Right lobe of liver (tissue), 6 donors: ENCODE measurements around the gene ZNF593OS. TPM values are rescaled to one million over a fixed set of nuclear protein-coding genes. Genes with fewer than 3 reads are reported as not detected.

Experiments
- ATAC-seq, 4 donors: fragments of 200-7000 bp; cut with Tn5 transposase; one replicate each; pipeline ENCODE4 v1.9.1; 2020; ENCODE audit warnings: mild to moderate bottlenecking in 4 of 4, moderate library complexity in 4 of 4
- DNase-seq, 3 donors: peaks; one replicate each; pipeline ENCODE4 v3.0.0-alpha.2; 2020
- H3K27ac ChIP-seq, 3 donors: fragments of 200-600 bp; one replicate each; pipeline ENCODE4 v1.8.0; 2022
- H3K27me3 ChIP-seq, 2 donors: fragments of 200-600 bp; one replicate each; pipeline ENCODE4 v1.8.0; 2022
- H3K36me3 ChIP-seq, 4 donors: fragments of 200-600 bp; sonication (generic) in 1 of 4; one replicate each; pipeline versions ENCODE4 v1.5.1 to v1.8.0; 2017 to 2022; ENCODE audit warnings: control low read depth in 1 of 4
- H3K4me1 ChIP-seq, 4 donors: fragments of 200-600 bp; sonication (generic) in 1 of 4; one replicate each; pipeline versions ENCODE4 v1.5.1 to v1.8.0; 2017 to 2022; ENCODE audit warnings: control low read depth in 1 of 4
- H3K4me3 ChIP-seq, 3 donors: fragments of 200-600 bp; one replicate each; pipeline ENCODE4 v1.8.0; 2022
- H3K9me3 ChIP-seq, 4 donors: fragments of 200-600 bp; sonication (generic) in 1 of 4; one replicate each; pipeline versions ENCODE4 v1.5.1 to v1.8.0; 2017 to 2022; ENCODE audit warnings: control low read depth in 1 of 4
- CTCF ChIP-seq, 4 donors: fragments of 200-600 bp in 3 of 4; fragments of 450-650 bp in 1 of 4; IDR thresholded peaks; one replicate each; pipeline versions ENCODE4 v1.5.1 to v1.8.0; 2016 to 2022; ENCODE audit warnings: antibody characterized with exemption in 4 of 4, mild to moderate bottlenecking in 2 of 4
- POLR2A ChIP-seq: fragments of 450-650 bp; IDR thresholded peaks from one replicate; pipeline ENCODE4 v1.6.1; 2017; ENCODE audit warnings: antibody characterized with exemption, mild to moderate bottlenecking
- WGBS: methylation state at CpG from one replicate; pipeline ENCODE4 v1.1.6; 2018; ENCODE audit warnings: low coverage, low lambda C conversion rate; ENCODE audit not compliant: insufficient coverage; ENCODE audit errors: missing lambda C conversion rate; 5-methylcytosine and 5-hydroxymethylcytosine counted together
- intact Hi-C, 2 donors: fragments of 100-400 bp; cut with DNase I; formaldehyde crosslinking; loops; one replicate each; pipeline versions ENCODE4 v1.11.2 to v1.14.1; 2022
- total RNA-seq, 6 experiments: library from RNA; depleted of rRNA in 2 of 6; stranded (reverse); fragments of >200 nt in 2 of 6; fragmentation: NEBNext Ultra II Directional in 3 of 6; extraction: Animal tissue kit (Norgen Biotek cat#: 25700) in 3 of 6; gene quantifications; one replicate each; pipeline versions ENCODE4 v1.1.0 to v1.2.4, GENCODE V29; 2016 to 2023
- donor health status: DM: no; HTN: yes; CAD: no.
- donor health status: DM: no; HTN: no; CAD: no.
- donor health status: DM: no; HTN: no; CAD: no.
- donor health status: DM: no; HTN: yes; CAD: no.
- donor health status: DM: no; HTN: yes; CAD: no.

ZNF593OS gene
- total RNA-seq, 6 experiments from 2014 or later, result not detected

DNA sequence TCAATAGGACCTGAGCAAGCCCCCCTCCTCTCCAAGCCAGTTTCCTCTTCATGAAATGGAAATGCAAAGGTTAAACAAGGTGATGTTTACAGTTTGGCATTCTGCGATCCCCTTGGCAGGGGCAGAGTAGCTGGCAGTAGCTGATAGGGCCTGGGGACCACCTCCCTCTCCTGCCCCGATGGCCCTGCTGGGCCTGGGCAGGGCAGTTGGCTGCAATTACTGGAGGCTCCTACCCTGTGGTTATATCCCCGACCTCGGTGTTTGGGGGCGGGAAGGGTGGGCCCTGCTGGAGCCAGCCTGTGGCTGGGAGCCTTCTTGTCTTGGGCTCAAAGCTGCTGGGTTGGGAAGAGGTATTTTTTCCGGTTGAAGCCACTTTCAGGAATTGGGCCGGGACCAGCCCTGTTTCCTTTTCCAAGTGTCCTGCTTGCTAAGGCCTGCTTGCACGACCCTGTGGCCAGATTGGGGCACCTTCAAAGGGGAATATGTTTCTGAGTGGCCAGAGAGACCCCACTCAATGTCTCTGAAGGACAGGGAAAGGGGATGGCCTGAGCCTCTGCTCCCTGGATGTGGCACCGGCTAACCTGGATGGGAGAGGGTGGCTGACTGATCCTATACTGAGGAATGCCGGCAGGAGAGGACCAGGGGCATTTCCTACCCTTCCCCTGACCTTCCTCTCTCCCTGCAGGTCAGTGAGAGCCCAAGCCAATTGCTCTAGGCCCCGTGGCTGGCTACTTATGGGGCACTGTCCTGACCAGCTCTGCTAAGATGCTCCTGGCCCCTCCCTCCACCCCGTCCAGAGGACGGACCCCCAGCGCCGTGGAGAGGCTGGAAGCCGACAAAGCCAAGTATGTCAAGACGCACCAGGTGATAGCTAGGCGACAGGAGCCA, 10.9 kb downstream of the ZNF593OS start:
- WGBS, result 54% methylated on average over 8 of the region's 18 CpGs
- Histone ChIP-seq H3K27ac (peak overlapping the region in 1 of 3 donors; percentile 13), H3K4me1 (peaks cover 0 to 11% (median 0%) of the 10 kb centered on the region in 4 donors), H3K27me3 (no peaks in the 10 kb centered on the region), H3K9me3 (no peaks in the 10 kb centered on the region), H3K36me3 (no peaks in the 10 kb centered on the region), H3K4me3 (peak overlapping the region; percentile 30 to 50 (median 35))
- peak in 1 of 3 donors; percentile 45 for DNase-seq
- TF ChIP-seq POLR2A, result no peak
- no peak for TF ChIP-seq CTCF (IDR thresholded peaks at IDR 0.05)
- ATAC-seq, result peak in 2 of 4 donors; percentile 3 to 4
- intact Hi-C loops, result no loop called here

- ATAC-seq, result no peak
- Histone ChIP-seq H3K4me1 (peaks cover 0 to 11% (median 0%) of the 10 kb centered on the region in 4 donors), H3K27ac (peak overlapping the region in 1 of 3 donors; percentile 33), H3K4me3 (peak overlapping the region in 1 of 3 donors; percentile 14), H3K36me3 (no peaks in the 10 kb centered on the region), H3K27me3 (no peaks in the 10 kb centered on the region), H3K9me3 (no peaks in the 10 kb centered on the region)
- intact Hi-C loops, result loop anchor here in 1 of 2 donors (10.0 kb wide), 1 partner anchor 125 kb away; no protein-coding TSS in a partner anchor
- 41% methylated on average over 4 of the region's 4 CpGs for WGBS
- no peak for TF ChIP-seq CTCF (IDR thresholded peaks at IDR 0.05)
- TF ChIP-seq POLR2A, result no peak
- peak in 1 of 3 donors; percentile 20 for DNase-seq
Measured at GRCh38 chr1:26159743-26160039, 11.9 kb downstream of the ZNF593OS start.

DNA sequence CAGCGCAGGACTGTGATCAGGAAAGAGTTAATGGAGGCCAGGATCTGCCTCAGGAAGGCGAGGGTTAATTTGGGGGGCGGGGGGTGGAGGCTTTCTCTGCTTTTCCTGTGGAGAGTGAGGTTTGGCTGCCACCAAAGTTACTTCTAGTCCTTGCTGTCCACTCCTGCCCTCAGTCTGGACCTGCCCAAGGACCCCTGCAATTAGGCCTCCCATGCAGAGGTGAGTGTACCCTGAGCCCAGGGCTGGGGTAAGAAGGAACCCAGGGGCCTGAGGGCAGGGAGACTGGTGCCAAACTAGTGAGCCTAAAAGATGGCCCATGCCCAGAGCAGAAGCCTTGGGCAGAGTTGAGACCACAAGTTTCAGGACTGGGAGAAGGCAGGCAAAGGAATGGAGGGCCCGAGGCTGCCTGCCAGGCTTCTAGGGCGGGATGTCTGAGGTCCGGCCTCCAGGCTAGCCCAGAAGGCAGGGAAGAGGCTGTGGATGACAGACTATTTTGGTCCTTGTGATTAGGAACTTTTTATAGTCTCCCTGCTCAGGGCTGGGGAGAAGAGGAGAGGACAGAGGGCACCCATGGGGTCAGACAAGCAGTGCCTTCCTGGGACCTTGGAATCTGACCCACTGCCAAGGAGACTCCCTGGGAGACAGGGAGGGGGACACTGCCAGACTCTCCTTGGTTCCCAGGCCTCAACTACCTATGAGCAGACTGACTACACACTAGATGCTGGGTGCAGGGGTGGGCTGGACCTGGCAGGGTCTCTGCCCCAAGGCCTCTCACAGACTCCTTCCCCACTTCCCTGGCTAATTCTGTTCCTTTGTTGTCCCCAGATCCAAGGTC, 12.5 kb downstream of the ZNF593OS start, which contains the start of gene FAM110D:
FAM110D (plus strand) TSS at position 172 of the 835 bp plus-strand sequence. CDS start 2,213 bp downstream, outside the sequence.
- Histone ChIP-seq H3K9me3 (no peaks in the 10 kb centered on the region), H3K27me3 (no peaks in the 10 kb centered on the region), H3K4me3 (peak within 1 kb of the TSS; percentile 1 to 14 (median 7)), H3K27ac (peak within 1 kb of the TSS in 1 of 3 donors; percentile 33), H3K4me1 (peaks cover 0 to 9% (median 0%) of the 10 kb centered on the region in 4 donors), H3K36me3 (no peaks in the 10 kb centered on the region)
- ATAC-seq, result no peak
- 52% methylated on average over 3 of the region's 6 CpGs for WGBS
- TF ChIP-seq POLR2A, result no peak
- TF ChIP-seq CTCF (IDR thresholded peaks at IDR 0.05), result no peak
- intact Hi-C loops, result loop anchor here in 1 of 2 donors (10.0 kb wide), 1 partner anchor 124 kb away; no protein-coding TSS in a partner anchor
- peak in 1 of 3 donors; percentile 47 for DNase-seq

DNA sequence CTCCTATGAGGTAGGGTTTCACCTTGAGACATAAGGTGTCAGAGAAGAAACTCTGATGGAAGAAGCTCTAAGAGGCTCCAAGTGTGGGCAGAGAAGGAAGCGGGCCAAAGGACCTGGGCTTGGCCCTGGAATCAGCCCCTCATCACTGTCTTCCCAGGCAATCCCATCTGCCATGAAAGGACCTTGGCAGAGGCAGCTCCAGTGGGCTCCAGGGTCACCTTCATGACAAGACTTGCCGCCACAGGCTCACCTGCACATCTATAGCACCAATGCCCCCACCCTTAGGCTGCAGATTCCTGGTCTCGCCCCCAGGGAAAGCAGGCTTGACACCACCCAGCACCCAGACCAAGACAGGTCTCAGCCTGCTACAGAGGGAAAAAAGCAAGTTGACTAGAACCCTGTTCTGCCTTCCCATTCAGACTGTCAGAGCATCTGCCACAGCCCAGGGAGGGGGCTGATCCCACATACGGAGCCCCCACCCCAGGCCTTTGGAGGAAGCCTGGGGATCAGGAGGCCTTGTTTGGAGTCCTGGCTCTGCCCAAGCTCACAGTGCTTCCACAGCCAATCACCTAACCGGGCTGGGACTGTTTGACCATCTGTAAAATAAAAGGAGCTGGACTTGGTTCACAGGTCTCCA, 13.2 kb downstream of the ZNF593OS start:
- H3K9me3 ChIP-seq, result no peaks in the 10 kb centered on the region
- WGBS, result 51% methylated on average over 2 of the region's 5 CpGs
- ATAC-seq (no peak), DNase-seq (peak in 1 of 3 donors; percentile 34)
- H3K4me3 ChIP-seq, result no peak overlapping the region
- intact Hi-C loops, result loop anchor here in 1 of 2 donors (10.0 kb wide), 1 partner anchor 124 kb away; no protein-coding TSS in a partner anchor
- H3K27me3 ChIP-seq, result no peaks in the 10 kb centered on the region
- H3K36me3 ChIP-seq, result no peaks in the 10 kb centered on the region
- H3K27ac ChIP-seq, result no peak overlapping the region
- TF ChIP-seq POLR2A (no peak), CTCF (IDR thresholded peaks at IDR 0.05) (no peak)
- H3K4me1 ChIP-seq, result peaks cover 0 to 6% (median 0%) of the 10 kb centered on the region in 4 donors
